PC-9 (cell line): ENCODE measurements around the gene PAM16.

ENCODE experiments used
- CTCF ChIP-seq: fragments of 200-600 bp; sonication (generic); conservative IDR thresholded peaks from 2 replicates; pipeline ENCODE4 v1.6.1; 2017; ENCODE audit warnings: mixed run types, antibody characterized with exemption, mild to moderate bottlenecking, moderate library complexity
- EZH2 ChIP-seq: fragments of 200-600 bp; sonication (generic); IDR thresholded peaks from 2 replicates; pipeline ENCODE4 v1.8.0; 2017; ENCODE audit warnings: antibody characterized with exemption, low read depth

- TF ChIP-seq CTCF, result no peak
- TF ChIP-seq EZH2, result no peak
These were observed 20.4 kb upstream of the PAM16 start, which contains the start of gene VASN for GRCh38 chr16:4371357-4372000.
